ENCODE results near the gene HAPLN3.

Gene HAPLN3

GRCh38 chr15:88864861-88865497 is 30.4 kb downstream of the HAPLN3 start:
- H3K27me3 ChIP-seq, result peaks cover 10% of the 10 kb centered on the region
- no peak overlapping the region for H3K4me3 ChIP-seq (ENCODE audit: low read depth, low read length)
- DNase-seq, result no peak
- no peaks in the 10 kb centered on the region for H3K9me3 ChIP-seq
- TF ChIP-seq, protein P1, sequence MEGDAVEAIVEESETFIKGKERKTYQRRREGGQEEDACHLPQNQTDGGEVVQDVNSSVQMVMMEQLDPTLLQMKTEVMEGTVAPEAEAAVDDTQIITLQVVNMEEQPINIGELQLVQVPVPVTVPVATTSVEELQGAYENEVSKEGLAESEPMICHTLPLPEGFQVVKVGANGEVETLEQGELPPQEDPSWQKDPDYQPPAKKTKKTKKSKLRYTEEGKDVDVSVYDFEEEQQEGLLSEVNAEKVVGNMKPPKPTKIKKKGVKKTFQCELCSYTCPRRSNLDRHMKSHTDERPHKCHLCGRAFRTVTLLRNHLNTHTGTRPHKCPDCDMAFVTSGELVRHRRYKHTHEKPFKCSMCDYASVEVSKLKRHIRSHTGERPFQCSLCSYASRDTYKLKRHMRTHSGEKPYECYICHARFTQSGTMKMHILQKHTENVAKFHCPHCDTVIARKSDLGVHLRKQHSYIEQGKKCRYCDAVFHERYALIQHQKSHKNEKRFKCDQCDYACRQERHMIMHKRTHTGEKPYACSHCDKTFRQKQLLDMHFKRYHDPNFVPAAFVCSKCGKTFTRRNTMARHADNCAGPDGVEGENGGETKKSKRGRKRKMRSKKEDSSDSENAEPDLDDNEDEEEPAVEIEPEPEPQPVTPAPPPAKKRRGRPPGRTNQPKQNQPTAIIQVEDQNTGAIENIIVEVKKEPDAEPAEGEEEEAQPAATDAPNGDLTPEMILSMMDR (IDR thresholded peaks at IDR 0.05; ENCODE audit: low read depth, low read length), result no peak
- H3K4me1 ChIP-seq, result no peaks in the 10 kb centered on the region
- no peaks in the 10 kb centered on the region for H3K36me3 ChIP-seq

DNA sequence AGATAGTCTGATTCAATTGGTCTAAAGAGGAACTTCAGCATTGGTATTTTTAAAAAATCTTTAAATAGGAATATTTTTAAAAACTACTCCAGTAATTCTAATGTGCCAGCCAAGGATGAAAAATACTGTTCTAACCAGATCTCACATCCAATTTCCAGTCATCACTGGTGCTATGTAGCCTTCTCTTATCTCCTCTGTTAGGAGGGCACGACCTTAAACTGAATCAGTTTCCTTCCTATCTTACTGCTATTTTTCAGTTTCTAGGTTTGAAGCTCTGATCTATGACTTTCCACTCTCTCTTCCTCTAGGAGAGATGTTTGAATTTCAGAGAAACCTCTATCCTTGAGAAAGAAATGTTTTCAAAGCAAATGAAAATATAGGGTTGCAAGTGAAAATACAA is 31.9 kb downstream of the HAPLN3 start:
- peaks cover 11% of the 10 kb centered on the region for H3K27me3 ChIP-seq

DNA sequence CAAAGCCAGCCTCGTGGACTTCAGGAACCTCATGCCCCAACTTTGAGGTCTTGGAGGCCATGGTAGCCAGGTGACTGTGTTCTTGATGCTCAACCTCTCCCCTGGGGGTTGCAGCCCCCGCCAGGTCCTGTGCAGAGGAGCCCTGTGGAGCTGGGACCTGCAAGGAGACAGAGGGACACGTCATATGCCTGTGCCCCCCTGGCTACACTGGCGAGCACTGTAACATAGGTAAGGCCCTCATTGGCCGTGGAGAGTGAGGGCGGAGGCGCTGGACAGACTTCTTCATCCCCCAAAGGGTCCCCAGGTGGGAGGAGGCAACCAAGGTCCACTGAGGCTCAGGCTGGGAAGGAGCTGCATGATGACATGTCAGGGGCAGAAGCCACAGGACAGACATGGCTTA is 35.1 kb downstream of the HAPLN3 start:
- H3K27me3 ChIP-seq, result peaks cover 14% of the 10 kb centered on the region
- no peaks in the 10 kb centered on the region for H3K4me1 ChIP-seq
- TF ChIP-seq, protein P1 (IDR thresholded peaks at IDR 0.05; ENCODE audit: low read depth, low read length), result no peak
- no peaks in the 10 kb centered on the region for H3K9me3 ChIP-seq
- no peak for DNase-seq
- H3K4me3 ChIP-seq (ENCODE audit: low read depth, low read length), result no peak overlapping the region
- H3K36me3 ChIP-seq, result no peaks in the 10 kb centered on the region

More for the DNA sequence above, 31.9 kb downstream of the HAPLN3 start:
- Histone ChIP-seq H3K4me3 (ENCODE audit: low read depth, low read length) (no peak overlapping the region), H3K4me1 (no peaks in the 10 kb centered on the region), H3K36me3 (no peaks in the 10 kb centered on the region), H3K9me3 (no peaks in the 10 kb centered on the region)
- DNase-seq, result no peak
- TF ChIP-seq, protein P1 (IDR thresholded peaks at IDR 0.05; ENCODE audit: low read depth, low read length), result no peak

- no peak for DNase-seq
- Histone ChIP-seq H3K9me3 (no peaks in the 10 kb centered on the region), H3K36me3 (no peaks in the 10 kb centered on the region), H3K27me3 (peaks cover 14% of the 10 kb centered on the region), H3K4me3 (ENCODE audit: low read depth, low read length) (no peak overlapping the region), H3K4me1 (no peaks in the 10 kb centered on the region)
- TF ChIP-seq, protein P1 (IDR thresholded peaks at IDR 0.05; ENCODE audit: low read depth, low read length), result no peak
Measured at GRCh38 chr15:88859550-88859949, 35.8 kb downstream of the HAPLN3 start.

DNA sequence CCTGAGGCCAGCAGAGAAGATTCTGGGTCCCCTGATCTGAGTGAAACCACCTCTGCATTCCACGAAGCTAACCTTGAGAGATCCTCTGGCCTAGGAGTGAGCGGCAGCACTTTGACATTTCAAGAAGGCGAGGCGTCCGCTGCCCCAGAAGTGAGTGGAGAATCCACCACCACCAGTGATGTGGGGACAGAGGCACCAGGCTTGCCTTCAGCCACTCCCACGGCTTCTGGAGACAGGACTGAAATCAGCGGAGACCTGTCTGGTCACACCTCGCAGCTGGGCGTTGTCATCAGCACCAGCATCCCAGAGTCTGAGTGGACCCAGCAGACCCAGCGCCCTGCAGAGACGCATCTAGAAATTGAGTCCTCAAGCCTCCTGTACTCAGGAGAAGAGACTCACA is 36.4 kb downstream of the HAPLN3 start:
- H3K4me1 ChIP-seq, result no peaks in the 10 kb centered on the region
- peaks cover 14% of the 10 kb centered on the region for H3K27me3 ChIP-seq
- DNase-seq, result no peak
- H3K36me3 ChIP-seq, result no peaks in the 10 kb centered on the region
- no peaks in the 10 kb centered on the region for H3K9me3 ChIP-seq
- TF ChIP-seq, protein P1 (IDR thresholded peaks at IDR 0.05; ENCODE audit: low read depth, low read length), result no peak
- H3K4me3 ChIP-seq (ENCODE audit: low read depth, low read length), result no peak overlapping the region

DNA sequence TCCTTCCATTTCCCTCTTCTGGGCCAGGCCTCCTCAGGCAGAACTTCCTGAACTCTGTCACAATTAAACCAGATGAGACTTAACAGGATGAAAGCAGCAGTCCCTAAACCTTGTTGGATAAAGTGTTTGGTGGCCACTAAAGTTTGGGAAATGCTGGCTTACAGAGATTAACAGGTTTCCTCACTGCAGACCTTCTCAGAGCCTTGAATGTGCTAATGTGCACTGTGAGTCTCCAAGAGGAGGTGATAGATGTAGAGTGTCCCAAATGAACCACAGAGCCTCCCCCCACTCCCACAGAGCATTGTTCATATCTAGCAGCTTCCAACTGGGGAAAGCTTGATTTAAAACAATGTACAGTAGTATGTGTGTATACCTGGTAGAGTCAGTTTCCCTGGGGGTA is 42.9 kb downstream of the HAPLN3 start:
- H3K9me3 ChIP-seq, result no peaks in the 10 kb centered on the region
- no peak overlapping the region for H3K4me3 ChIP-seq (ENCODE audit: low read depth, low read length)
- DNase-seq, result no peak
- TF ChIP-seq, protein P1 (IDR thresholded peaks at IDR 0.05; ENCODE audit: low read depth, low read length), result no peak
- H3K4me1 ChIP-seq, result no peaks in the 10 kb centered on the region
- H3K27me3 ChIP-seq, result peaks cover 6% of the 10 kb centered on the region
- no peaks in the 10 kb centered on the region for H3K36me3 ChIP-seq
